Aorta (tissue), 5 donors: ENCODE data around the gene GABRB1. TPM values are rescaled to one million over a fixed set of nuclear protein-coding genes. Genes with fewer than 3 reads are reported as not detected.

Experiments
- ATAC-seq: fragments of 200-7000 bp; cut with Tn5 transposase; one replicate; pipeline ENCODE4 v1.9.1; 2022; ENCODE audit warnings: moderate library complexity; ENCODE audit not compliant: low FRiP score
- DNase-seq, 2 donors: peaks; one replicate each; pipeline ENCODE4 v3.0.0-alpha.2; 2020
- H3K27ac ChIP-seq, 2 donors: one replicate each; pipeline ENCODE4 v1.5.1; 2013; ENCODE audit warnings: low read length in 2 of 2, mild to moderate bottlenecking in 2 of 2, moderate library complexity in 2 of 2, control low read depth in 1 of 2, inconsistent platforms in 1 of 2, low read depth in 1 of 2
- H3K27me3 ChIP-seq, 2 donors: one replicate each; pipeline ENCODE4 v1.6.1; 2013; ENCODE audit warnings: control low read depth in 1 of 2, low read length in 1 of 2, mild to moderate bottlenecking in 1 of 2, moderate library complexity in 1 of 2; ENCODE audit not compliant: insufficient read depth in 2 of 2, control insufficient read depth in 1 of 2
- H3K36me3 ChIP-seq, 2 donors: one replicate each; pipeline ENCODE4 v1.6.1; 2013; ENCODE audit warnings: control low read depth in 1 of 2, low read length in 1 of 2, mild to moderate bottlenecking in 1 of 2; ENCODE audit not compliant: insufficient read depth in 2 of 2, control insufficient read depth in 1 of 2
- H3K4me1 ChIP-seq, 2 donors: one replicate each; pipeline ENCODE4 v1.6.1; 2013; ENCODE audit warnings: low read length in 2 of 2, control low read depth in 1 of 2, mild to moderate bottlenecking in 1 of 2, moderate library complexity in 1 of 2; ENCODE audit not compliant: insufficient read depth in 2 of 2, control insufficient read depth in 1 of 2
- H3K4me3 ChIP-seq, 2 donors: one replicate each; pipeline ENCODE4 v1.5.1; 2013; ENCODE audit warnings: low read length in 2 of 2, control low read depth in 1 of 2, mild to moderate bottlenecking in 1 of 2
- H3K9me3 ChIP-seq: one replicate; pipeline ENCODE4 v1.6.1; 2013; ENCODE audit warnings: mild to moderate bottlenecking, low read length; ENCODE audit not compliant: control insufficient read depth
- WGBS, 2 donors: extraction: QIAGEN DNeasy Blood & Tissue Kit; methylation state at CpG; one replicate each; pipeline ENCODE4 v1.1.7; 2013; 5-methylcytosine and 5-hydroxymethylcytosine counted together
- intact Hi-C, 2 donors: fragments of 100-400 bp; cut with DNase I; formaldehyde crosslinking; loops; one replicate each; pipeline versions ENCODE4 v1.14.2 to v1.15.0; 2022
- polyA plus RNA-seq, 2 donors: library from polyadenylated mRNA; stranded (reverse); fragments of 200-250 nt; gene quantifications; one replicate each; pipeline ENCODE4 v1.2.3, GENCODE V29; 2013
- total RNA-seq, 2 donors: library from RNA; stranded (reverse); fragmentation: NEBNext Ultra II Directional; extraction: Animal tissue kit (Norgen Biotek cat#: 25700); gene quantifications; one replicate each; pipeline ENCODE4 v1.2.1, GENCODE V29; 2021
- donor health status: healthy with polysubstance abuse.
- donor health status: Bipolar disorder and iron deficiency.
- donor health status: DM: no; HTN: no; CAD: no.
- donor health status: DM: no; HTN: no; CAD: no.
- donor health status: DM: yes; HTN: yes; CAD: no.

Gene GABRB1
- total and polyA plus RNA-seq, 4 donors = 0.71 TPM; not detected in 3

DNA sequence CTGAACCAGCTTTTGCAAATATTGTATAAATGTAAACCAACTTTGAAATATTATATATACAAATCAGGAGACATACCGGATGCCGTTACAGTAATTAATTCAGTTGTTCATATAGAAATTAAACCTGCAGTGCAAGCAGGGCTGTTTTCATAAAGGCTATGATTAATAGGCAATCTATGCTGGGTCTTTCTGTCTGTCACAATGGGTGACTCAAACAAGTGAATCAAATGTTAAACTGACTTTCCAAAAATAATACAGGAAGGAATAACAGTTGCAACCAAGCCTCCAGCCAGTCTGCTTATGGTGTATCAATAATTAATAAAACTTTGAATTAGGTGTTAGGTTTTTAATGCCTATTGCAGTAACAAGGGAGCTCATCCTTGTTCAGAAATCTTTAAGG, 43.9 kb downstream of the GABRB1 start:
- intact Hi-C loops = no loop called here
- WGBS, 2 donors = 44 to 63% methylated on average over 2 of the region's 2 CpGs

DNA sequence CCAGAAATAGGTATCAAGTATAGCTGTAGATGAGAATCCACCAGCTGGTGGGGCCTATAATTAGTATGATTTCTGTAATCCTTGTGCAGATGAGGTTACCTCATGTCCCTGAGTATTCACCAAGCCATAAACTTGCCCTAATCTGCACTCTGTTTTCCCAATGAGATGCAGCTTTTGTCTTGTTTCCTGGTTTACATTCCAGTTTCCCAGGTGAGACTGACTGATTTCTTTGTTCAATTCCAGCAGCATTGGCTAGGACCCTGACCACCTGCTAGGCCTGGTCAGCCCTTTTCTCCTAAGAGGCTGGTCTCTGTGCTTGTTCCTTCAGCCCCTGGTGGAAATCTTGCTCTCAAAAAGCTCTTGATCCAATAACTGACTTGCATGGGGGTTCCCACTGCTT, 44.6 kb downstream of the GABRB1 start:
- Histone ChIP-seq H3K4me1 (peaks cover 0 to 3% of the 10 kb centered on the region in 2 donors), H3K9me3 (no peaks in the 10 kb centered on the region), H3K27me3 (no peaks in the 10 kb centered on the region), H3K4me3 (no peak overlapping the region), H3K36me3 (no peaks in the 10 kb centered on the region), H3K27ac (no peak overlapping the region)
- ATAC-seq (no peak), DNase-seq (no peak)
- intact Hi-C loops = no loop called here

More for the DNA sequence above, 43.9 kb downstream of the GABRB1 start:
- H3K27me3 ChIP-seq = no peaks in the 10 kb centered on the region
- H3K36me3 ChIP-seq = no peaks in the 10 kb centered on the region
- DNase-seq (no peak), ATAC-seq (no peak)
- H3K4me3 ChIP-seq = no peak overlapping the region
- H3K9me3 ChIP-seq = no peaks in the 10 kb centered on the region
- peaks cover 0 to 3% of the 10 kb centered on the region in 2 donors for H3K4me1 ChIP-seq
- no peak overlapping the region for H3K27ac ChIP-seq

DNA sequence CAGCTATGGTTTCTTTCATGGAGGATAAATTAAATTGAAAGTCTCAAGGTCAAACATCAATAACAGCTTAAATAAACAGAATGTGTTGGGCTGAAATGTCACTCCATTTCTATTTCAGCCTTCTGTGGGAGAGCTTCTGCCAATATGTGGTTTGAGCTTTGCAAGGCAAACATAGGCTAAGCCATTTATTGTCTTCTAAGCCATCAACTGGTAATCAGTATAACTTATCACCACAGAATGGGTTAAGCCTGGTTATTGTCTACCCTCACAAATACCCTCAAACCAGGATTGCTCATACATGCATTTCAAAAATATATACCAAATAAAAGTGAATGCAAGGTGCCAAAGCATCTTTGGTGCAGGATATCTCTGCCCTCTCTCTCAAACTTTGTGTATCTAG, 52.7 kb downstream of the GABRB1 start:
- no peaks in the 10 kb centered on the region for H3K36me3 ChIP-seq
- no peaks in the 10 kb centered on the region for H3K27me3 ChIP-seq
- intact Hi-C loops = no loop called here
- H3K9me3 ChIP-seq = no peaks in the 10 kb centered on the region
- no peaks in the 10 kb centered on the region for H3K4me1 ChIP-seq
- ATAC-seq (no peak), DNase-seq (no peak)
- no peak overlapping the region for H3K4me3 ChIP-seq
- H3K27ac ChIP-seq = no peak overlapping the region

GRCh38 chr4:47084795-47085194, 53.4 kb downstream of the GABRB1 start:
- H3K27me3 ChIP-seq = no peaks in the 10 kb centered on the region
- no peaks in the 10 kb centered on the region for H3K9me3 ChIP-seq
- ATAC-seq = no peak
- intact Hi-C loops = no loop called here
- no peaks in the 10 kb centered on the region for H3K4me1 ChIP-seq
- DNase-seq = no peak
- no peak overlapping the region for H3K4me3 ChIP-seq
- no peak overlapping the region for H3K27ac ChIP-seq
- H3K36me3 ChIP-seq = no peaks in the 10 kb centered on the region

DNA sequence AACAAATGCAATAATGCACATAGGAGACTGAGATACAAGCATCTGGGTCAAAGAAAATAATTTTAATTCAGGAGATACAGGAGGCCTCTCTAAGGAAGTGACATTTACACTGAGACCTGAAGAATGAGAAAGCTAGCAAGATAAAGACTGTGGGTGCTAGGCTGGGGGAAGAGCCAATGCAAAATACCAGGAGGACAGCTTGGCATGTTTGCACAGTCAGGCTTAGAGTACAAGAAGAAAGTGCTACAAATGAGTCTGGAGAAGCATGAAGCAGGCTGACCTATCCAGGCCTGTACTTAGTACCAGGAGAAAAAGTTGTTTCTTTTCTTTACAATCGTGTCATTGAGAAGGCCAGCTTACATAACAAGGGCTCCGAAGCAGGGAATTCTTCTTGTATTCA, 56.9 kb downstream of the GABRB1 start:
- Histone ChIP-seq H3K4me1 (no peaks in the 10 kb centered on the region), H3K9me3 (no peaks in the 10 kb centered on the region), H3K4me3 (no peak overlapping the region), H3K27ac (no peak overlapping the region), H3K36me3 (no peaks in the 10 kb centered on the region), H3K27me3 (no peaks in the 10 kb centered on the region)
- 42 to 51% methylated on average over 2 of the region's 2 CpGs for WGBS, 2 donors
- ATAC-seq = no peak
- DNase-seq = no peak
- intact Hi-C loops = no loop called here

DNA sequence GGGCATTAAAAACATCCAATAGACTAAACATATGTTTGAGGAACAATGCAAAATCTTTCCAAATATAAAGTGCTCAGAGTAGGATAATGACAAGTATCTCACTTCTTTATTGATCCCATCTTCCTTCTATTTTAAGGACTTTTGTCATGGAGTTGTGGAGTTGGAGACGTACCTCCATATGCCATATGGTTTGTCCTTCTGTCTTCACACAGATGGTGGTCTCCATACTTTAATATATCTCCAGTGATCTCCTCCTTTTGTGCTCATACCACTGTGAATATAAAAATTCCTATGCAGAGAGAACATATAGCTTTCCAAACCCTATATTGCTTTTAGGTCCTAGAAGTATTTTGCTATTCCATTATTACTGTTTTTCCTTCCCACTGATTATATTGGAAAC, 64.5 kb downstream of the GABRB1 start:
- Histone ChIP-seq H3K27me3 (no peaks in the 10 kb centered on the region), H3K9me3 (no peaks in the 10 kb centered on the region), H3K27ac (no peak overlapping the region), H3K36me3 (no peaks in the 10 kb centered on the region), H3K4me3 (no peak overlapping the region), H3K4me1 (no peaks in the 10 kb centered on the region)
- intact Hi-C loops = loop anchor here in 1 of 2 donors (10.0 kb wide), 1 partner anchor 161 kb away; no protein-coding TSS in a partner anchor
- ATAC-seq (no peak), DNase-seq (no peak)
- WGBS, 2 donors = 88 to 97% methylated on average over 1 of the region's 1 CpG

- Histone ChIP-seq H3K4me3 (no peak overlapping the region), H3K27me3 (peaks cover 0 to 2% of the 10 kb centered on the region in 2 donors), H3K9me3 (no peaks in the 10 kb centered on the region), H3K27ac (no peak overlapping the region), H3K4me1 (no peaks in the 10 kb centered on the region), H3K36me3 (no peaks in the 10 kb centered on the region)
- 46 to 54% methylated on average over 1 of the region's 1 CpG for WGBS, 2 donors
- no peak for DNase-seq
- intact Hi-C loops = no loop called here
- ATAC-seq = no peak
Measured at GRCh38 chr4:47101453-47101852, 70.1 kb downstream of the GABRB1 start.

DNA sequence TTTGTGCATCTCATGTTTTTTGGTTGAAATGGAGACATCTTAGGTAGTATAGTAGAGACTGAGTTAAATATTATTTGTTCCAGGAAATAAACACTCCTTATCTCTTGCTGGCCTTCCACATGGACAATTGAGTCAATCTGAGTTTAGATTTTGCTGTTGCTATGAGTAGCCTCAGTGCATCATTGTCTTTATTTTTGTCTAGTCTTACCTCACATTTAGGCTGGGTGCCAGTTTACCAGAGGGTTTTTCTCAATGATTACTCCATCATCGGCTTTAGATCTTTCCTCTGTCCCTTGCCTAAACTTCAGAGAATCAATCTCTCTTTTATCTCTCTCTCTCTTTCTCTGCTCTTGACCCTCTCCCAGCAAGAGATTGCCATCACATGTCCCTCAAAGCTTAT, 73.6 kb downstream of the GABRB1 start:
- H3K36me3 ChIP-seq = no peaks in the 10 kb centered on the region
- ATAC-seq = no peak
- H3K9me3 ChIP-seq = no peaks in the 10 kb centered on the region
- H3K27me3 ChIP-seq = peaks cover 0 to 2% of the 10 kb centered on the region in 2 donors
- WGBS, 2 donors = 89 to 94% methylated on average over 1 of the region's 1 CpG
- no peak for DNase-seq
- intact Hi-C loops = no loop called here
- no peak overlapping the region for H3K4me3 ChIP-seq
- H3K27ac ChIP-seq = no peak overlapping the region
- no peaks in the 10 kb centered on the region for H3K4me1 ChIP-seq

GRCh38 chr4:47106561-47106960, 75.2 kb downstream of the GABRB1 start:
- no peak for DNase-seq
- intact Hi-C loops = no loop called here
- Histone ChIP-seq H3K27me3 (peaks cover 0 to 2% of the 10 kb centered on the region in 2 donors), H3K9me3 (no peaks in the 10 kb centered on the region), H3K27ac (no peak overlapping the region), H3K4me3 (no peak overlapping the region), H3K4me1 (no peaks in the 10 kb centered on the region), H3K36me3 (no peaks in the 10 kb centered on the region)
- 52 to 76% methylated on average over 1 of the region's 1 CpG for WGBS, 2 donors
- no peak for ATAC-seq
